Thyroid gland (tissue), 4 donors: ENCODE results near the gene DEF6.

Source experiments
- POLR2A ChIP-seq, 2 donors: fragments of 450-650 bp; IDR thresholded peaks; one replicate each; pipeline ENCODE4 v1.6.1; 2017; ENCODE audit warnings: antibody characterized with exemption in 2 of 2, mild to moderate bottlenecking in 2 of 2, moderate library complexity in 1 of 2
- TF ChIP-seq, protein P1 (sequence below), 6 experiments: fragments of 200-600 bp in 3 of 6; fragments of 450-650 bp in 3 of 6; sonication (generic) in 3 of 6; IDR thresholded peaks; one replicate each; pipeline ENCODE4 v1.5.1; 2016 to 2019; ENCODE audit warnings: antibody characterized with exemption in 6 of 6, mild to moderate bottlenecking in 2 of 6, inconsistent platforms in 1 of 6, moderate library complexity in 1 of 6

GRCh38 chr6:35328108-35328723, 30.6 kb downstream of the DEF6 start:
- TF ChIP-seq, protein P1, sequence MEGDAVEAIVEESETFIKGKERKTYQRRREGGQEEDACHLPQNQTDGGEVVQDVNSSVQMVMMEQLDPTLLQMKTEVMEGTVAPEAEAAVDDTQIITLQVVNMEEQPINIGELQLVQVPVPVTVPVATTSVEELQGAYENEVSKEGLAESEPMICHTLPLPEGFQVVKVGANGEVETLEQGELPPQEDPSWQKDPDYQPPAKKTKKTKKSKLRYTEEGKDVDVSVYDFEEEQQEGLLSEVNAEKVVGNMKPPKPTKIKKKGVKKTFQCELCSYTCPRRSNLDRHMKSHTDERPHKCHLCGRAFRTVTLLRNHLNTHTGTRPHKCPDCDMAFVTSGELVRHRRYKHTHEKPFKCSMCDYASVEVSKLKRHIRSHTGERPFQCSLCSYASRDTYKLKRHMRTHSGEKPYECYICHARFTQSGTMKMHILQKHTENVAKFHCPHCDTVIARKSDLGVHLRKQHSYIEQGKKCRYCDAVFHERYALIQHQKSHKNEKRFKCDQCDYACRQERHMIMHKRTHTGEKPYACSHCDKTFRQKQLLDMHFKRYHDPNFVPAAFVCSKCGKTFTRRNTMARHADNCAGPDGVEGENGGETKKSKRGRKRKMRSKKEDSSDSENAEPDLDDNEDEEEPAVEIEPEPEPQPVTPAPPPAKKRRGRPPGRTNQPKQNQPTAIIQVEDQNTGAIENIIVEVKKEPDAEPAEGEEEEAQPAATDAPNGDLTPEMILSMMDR (IDR thresholded peaks at IDR 0.05): no peak
- TF ChIP-seq POLR2A (IDR thresholded peaks at IDR 0.05): no peak
